ENCODE measurements around the gene SREBF2. TPM values are rescaled to one million over a fixed set of nuclear protein-coding genes. Genes with fewer than 3 reads are reported as not detected.
"Not testable (repeated sequence)": the region's sequence is repeated elsewhere in the genome, so short reads cannot be mapped to it uniquely, and the experiment has no call there.

Gene SREBF2
- total and polyA plus RNA-seq, 4 donors = 60.2 to 176 (median 119) TPM

GRCh38 chr22:41856469-41856868 lies 23.6 kb downstream of the SREBF2 start:
- no peaks in the 10 kb centered on the region for H3K9me3 ChIP-seq (ENCODE audit: control insufficient read depth, insufficient read depth, low read length)
- H3K27ac ChIP-seq (ENCODE audit: low read depth, low read length) = no peak overlapping the region
- H3K36me3 ChIP-seq (ENCODE audit: control insufficient read depth, insufficient read depth, low read length) = peaks cover 11% of the 10 kb centered on the region
- WGBS (ENCODE audit: insufficient coverage) = 93% methylated on average over 2 of the region's 2 CpGs
- no peak for DNase-seq (ENCODE audit: low read depth in 4 of 6, low spot score in 6 of 6)
- no peak overlapping the region for H3K4me3 ChIP-seq (ENCODE audit: low read depth, low read length)
- peaks cover 7% of the 10 kb centered on the region for H3K4me1 ChIP-seq (ENCODE audit: control insufficient read depth, insufficient read depth, low read length)
- H3K27me3 ChIP-seq (ENCODE audit: control insufficient read depth, insufficient read depth, low read length) = no peaks in the 10 kb centered on the region

GRCh38 chr22:41857155-41857859 lies 24.4 kb downstream of the SREBF2 start:
- DNase-seq (ENCODE audit: low read depth in 4 of 6, low spot score in 6 of 6) = peak in 1 of 6 donors; percentile 45
- Histone ChIP-seq H3K27ac (ENCODE audit: low read depth, low read length) (no peak overlapping the region), H3K9me3 (ENCODE audit: control insufficient read depth, insufficient read depth, low read length) (no peaks in the 10 kb centered on the region), H3K4me1 (ENCODE audit: control insufficient read depth, insufficient read depth, low read length) (peaks cover 13% of the 10 kb centered on the region), H3K36me3 (ENCODE audit: control insufficient read depth, insufficient read depth, low read length) (peaks cover 4% of the 10 kb centered on the region), H3K27me3 (ENCODE audit: control insufficient read depth, insufficient read depth, low read length) (no peaks in the 10 kb centered on the region), H3K4me3 (ENCODE audit: low read depth, low read length) (no peak overlapping the region)
- 100% methylated on average over 1 of the region's 7 CpGs for WGBS (ENCODE audit: insufficient coverage)

DNA sequence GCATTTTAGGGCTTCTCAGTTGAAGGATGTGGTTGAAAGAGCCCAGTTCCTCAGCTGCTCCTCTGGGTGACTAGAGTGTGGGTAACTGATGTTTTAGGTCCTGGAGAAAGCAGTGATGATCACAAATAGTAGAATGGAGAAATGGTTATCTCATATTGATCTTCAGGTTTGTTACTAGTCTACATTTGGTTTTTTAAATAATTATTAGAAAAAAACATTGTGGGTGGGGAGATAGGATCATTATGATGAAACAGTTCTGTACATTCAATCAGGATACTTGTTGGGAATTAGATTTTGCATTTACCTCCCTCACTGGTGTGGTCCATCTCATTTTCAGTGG lies 24.9 kb downstream of the SREBF2 start:
- DNase-seq (ENCODE audit: low read depth in 4 of 6, low spot score in 6 of 6) = no peak
- H3K27ac ChIP-seq (ENCODE audit: low read depth, low read length) = no peak overlapping the region
- H3K4me1 ChIP-seq (ENCODE audit: control insufficient read depth, insufficient read depth, low read length) = peaks cover 18% of the 10 kb centered on the region
- H3K4me3 ChIP-seq (ENCODE audit: low read depth, low read length) = no peak overlapping the region
- H3K9me3 ChIP-seq (ENCODE audit: control insufficient read depth, insufficient read depth, low read length) = no peaks in the 10 kb centered on the region
- peaks cover 4% of the 10 kb centered on the region for H3K36me3 ChIP-seq (ENCODE audit: control insufficient read depth, insufficient read depth, low read length)
- no peaks in the 10 kb centered on the region for H3K27me3 ChIP-seq (ENCODE audit: control insufficient read depth, insufficient read depth, low read length)

- whole genome bisulfite sequencing (ENCODE audit: insufficient coverage) = 13% methylated on average over 3 of the region's 4 CpGs
- Histone ChIP-seq H3K4me3 (ENCODE audit: low read depth, low read length) (no peak overlapping the region), H3K9me3 (ENCODE audit: control insufficient read depth, insufficient read depth, low read length) (no peaks in the 10 kb centered on the region), H3K27ac (ENCODE audit: low read depth, low read length) (peak overlapping the region; percentile 35), H3K36me3 (ENCODE audit: control insufficient read depth, insufficient read depth, low read length) (peaks cover 12% of the 10 kb centered on the region), H3K27me3 (ENCODE audit: control insufficient read depth, insufficient read depth, low read length) (no peaks in the 10 kb centered on the region), H3K4me1 (ENCODE audit: control insufficient read depth, insufficient read depth, low read length) (peaks cover 19% of the 10 kb centered on the region)
- DNase-seq (ENCODE audit: low read depth in 4 of 6, low spot score in 6 of 6) = no peak
Measured at GRCh38 chr22:41862160-41862529, 29.2 kb downstream of the SREBF2 start.

- Histone ChIP-seq H3K9me3 (ENCODE audit: control insufficient read depth, insufficient read depth, low read length) (no peaks in the 10 kb centered on the region), H3K4me3 (ENCODE audit: low read depth, low read length) (no peak overlapping the region), H3K27ac (ENCODE audit: low read depth, low read length) (peak overlapping the region; percentile 35), H3K27me3 (ENCODE audit: control insufficient read depth, insufficient read depth, low read length) (no peaks in the 10 kb centered on the region), H3K4me1 (ENCODE audit: control insufficient read depth, insufficient read depth, low read length) (peaks cover 19% of the 10 kb centered on the region), H3K36me3 (ENCODE audit: control insufficient read depth, insufficient read depth, low read length) (peaks cover 17% of the 10 kb centered on the region)
- 40% methylated on average over 2 of the region's 11 CpGs for WGBS (ENCODE audit: insufficient coverage)
- peak in 4 of 6 donors; percentile 35 to 94 (median 50) for DNase-seq (ENCODE audit: low read depth in 4 of 6, low spot score in 6 of 6)
Measured at GRCh38 chr22:41862530-41863266, 29.8 kb downstream of the SREBF2 start.

GRCh38 chr22:41863472-41863871 lies 30.6 kb downstream of the SREBF2 start:
- DNase-seq (ENCODE audit: low read depth in 4 of 6, low spot score in 6 of 6) = peak in 1 of 6 donors; percentile 36
- no peak overlapping the region for H3K27ac ChIP-seq (ENCODE audit: low read depth, low read length)
- 90% methylated on average over 2 of the region's 2 CpGs for WGBS (ENCODE audit: insufficient coverage)
- peaks cover 19% of the 10 kb centered on the region for H3K4me1 ChIP-seq (ENCODE audit: control insufficient read depth, insufficient read depth, low read length)
- no peaks in the 10 kb centered on the region for H3K9me3 ChIP-seq (ENCODE audit: control insufficient read depth, insufficient read depth, low read length)
- H3K4me3 ChIP-seq (ENCODE audit: low read depth, low read length) = no peak overlapping the region
- H3K36me3 ChIP-seq (ENCODE audit: control insufficient read depth, insufficient read depth, low read length) = peaks cover 25% of the 10 kb centered on the region
- H3K27me3 ChIP-seq (ENCODE audit: control insufficient read depth, insufficient read depth, low read length) = no peaks in the 10 kb centered on the region

GRCh38 chr22:41868556-41868955 lies 35.7 kb downstream of the SREBF2 start:
- Histone ChIP-seq H3K9me3 (ENCODE audit: control insufficient read depth, insufficient read depth, low read length) (no peaks in the 10 kb centered on the region), H3K27ac (ENCODE audit: low read depth, low read length) (no peak overlapping the region), H3K36me3 (ENCODE audit: control insufficient read depth, insufficient read depth, low read length) (peaks cover 65% of the 10 kb centered on the region), H3K4me1 (ENCODE audit: control insufficient read depth, insufficient read depth, low read length) (no peaks in the 10 kb centered on the region), H3K27me3 (ENCODE audit: control insufficient read depth, insufficient read depth, low read length) (no peaks in the 10 kb centered on the region), H3K4me3 (ENCODE audit: low read depth, low read length) (no peak overlapping the region)
- WGBS (ENCODE audit: insufficient coverage) = 90% methylated on average over 9 of the region's 10 CpGs
- DNase-seq (ENCODE audit: low read depth in 4 of 6, low spot score in 6 of 6) = no peak

- H3K4me3 ChIP-seq (ENCODE audit: low read depth, low read length); H3K27ac ChIP-seq (ENCODE audit: low read depth, low read length); H3K27me3 ChIP-seq (ENCODE audit: control insufficient read depth, insufficient read depth, low read length); H3K9me3 ChIP-seq (ENCODE audit: control insufficient read depth, insufficient read depth, low read length); H3K4me1 ChIP-seq (ENCODE audit: control insufficient read depth, insufficient read depth, low read length); DNase-seq (ENCODE audit: low read depth in 4 of 6, low spot score in 6 of 6): not testable (repeated sequence)
- WGBS (ENCODE audit: insufficient coverage) = 100% methylated on average over 1 of the region's 1 CpG
- H3K36me3 ChIP-seq (ENCODE audit: control insufficient read depth, insufficient read depth, low read length) = peaks cover 75% of the 10 kb centered on the region
Measured at GRCh38 chr22:41870081-41870480, 37.2 kb downstream of the SREBF2 start.

GRCh38 chr22:41870786-41871185 lies 37.9 kb downstream of the SREBF2 start:
- H3K27ac ChIP-seq (ENCODE audit: low read depth, low read length) = no peak overlapping the region
- H3K36me3 ChIP-seq (ENCODE audit: control insufficient read depth, insufficient read depth, low read length) = peaks cover 82% of the 10 kb centered on the region
- WGBS (ENCODE audit: insufficient coverage) = no CpG with 5 or more reads among the region's 4 CpGs
- H3K27me3 ChIP-seq (ENCODE audit: control insufficient read depth, insufficient read depth, low read length) = no peaks in the 10 kb centered on the region
- no peak for DNase-seq (ENCODE audit: low read depth in 4 of 6, low spot score in 6 of 6)
- no peaks in the 10 kb centered on the region for H3K9me3 ChIP-seq (ENCODE audit: control insufficient read depth, insufficient read depth, low read length)
- H3K4me3 ChIP-seq (ENCODE audit: low read depth, low read length) = no peak overlapping the region
- no peaks in the 10 kb centered on the region for H3K4me1 ChIP-seq (ENCODE audit: control insufficient read depth, insufficient read depth, low read length)

DNA sequence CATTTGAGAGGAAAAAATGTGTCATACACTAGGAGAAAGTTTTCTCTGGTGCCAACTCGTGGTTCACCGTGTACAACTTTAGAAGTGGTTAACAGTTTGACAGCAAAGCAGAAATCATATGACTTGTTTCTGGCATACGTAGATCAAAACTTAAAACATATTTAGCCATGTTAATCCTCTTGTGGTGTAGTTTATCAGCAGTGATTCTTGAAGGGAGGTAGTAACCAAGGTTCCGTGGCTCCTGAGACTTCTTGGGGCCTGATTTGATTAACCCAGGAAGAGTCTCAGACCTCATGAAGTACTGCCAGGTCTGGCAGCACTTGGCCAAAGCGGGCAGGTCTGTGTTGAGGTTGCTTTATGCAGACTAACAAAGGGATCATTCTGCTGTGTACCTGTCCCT lies 40.5 kb downstream of the SREBF2 start:
- H3K27me3 ChIP-seq (ENCODE audit: control insufficient read depth, insufficient read depth, low read length) = no peaks in the 10 kb centered on the region
- H3K27ac ChIP-seq (ENCODE audit: low read depth, low read length) = no peak overlapping the region
- peaks cover 75% of the 10 kb centered on the region for H3K36me3 ChIP-seq (ENCODE audit: control insufficient read depth, insufficient read depth, low read length)
- H3K9me3 ChIP-seq (ENCODE audit: control insufficient read depth, insufficient read depth, low read length) = no peaks in the 10 kb centered on the region
- DNase-seq (ENCODE audit: low read depth in 4 of 6, low spot score in 6 of 6) = no peak
- no peak overlapping the region for H3K4me3 ChIP-seq (ENCODE audit: low read depth, low read length)
- H3K4me1 ChIP-seq (ENCODE audit: control insufficient read depth, insufficient read depth, low read length) = no peaks in the 10 kb centered on the region
- WGBS (ENCODE audit: insufficient coverage) = 70% methylated on average over 2 of the region's 5 CpGs
